NOMO-1 treated with dmso at 0.1 percent for 144 hours (cell line): ENCODE results near the gene GPRC5C.
"Not testable (repeated sequence)": the region's sequence is repeated elsewhere in the genome, so short reads cannot be mapped to it uniquely, and the experiment has no call there.

ENCODE experiments used
- DNase-seq: peaks from one replicate; lab custom pipeline; 2025; ENCODE audit not compliant: unreplicated experiment; lab: John Stamatoyannopoulos, UW

Gene GPRC5C

DNA sequence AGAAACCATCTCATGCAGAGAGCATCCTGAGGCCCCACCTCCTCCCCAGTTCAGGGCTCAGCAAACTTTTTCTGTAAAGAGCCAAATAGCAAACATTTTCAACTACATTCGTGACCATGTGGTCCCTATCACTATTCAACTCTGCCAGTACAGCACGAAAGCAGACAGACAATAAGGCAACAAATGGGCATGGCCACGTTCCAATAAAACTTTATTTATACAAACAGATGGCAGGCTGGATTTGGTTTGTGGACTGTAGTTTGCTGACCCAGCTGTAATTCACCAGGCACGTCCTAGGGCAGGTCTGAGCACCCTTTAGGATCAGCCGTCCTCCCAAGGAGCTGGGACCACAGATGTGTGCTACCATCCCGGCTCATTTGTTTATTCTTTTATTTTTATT, 27.1 kb upstream of the GPRC5C start:
- DNase-seq, result no peak

DNA sequence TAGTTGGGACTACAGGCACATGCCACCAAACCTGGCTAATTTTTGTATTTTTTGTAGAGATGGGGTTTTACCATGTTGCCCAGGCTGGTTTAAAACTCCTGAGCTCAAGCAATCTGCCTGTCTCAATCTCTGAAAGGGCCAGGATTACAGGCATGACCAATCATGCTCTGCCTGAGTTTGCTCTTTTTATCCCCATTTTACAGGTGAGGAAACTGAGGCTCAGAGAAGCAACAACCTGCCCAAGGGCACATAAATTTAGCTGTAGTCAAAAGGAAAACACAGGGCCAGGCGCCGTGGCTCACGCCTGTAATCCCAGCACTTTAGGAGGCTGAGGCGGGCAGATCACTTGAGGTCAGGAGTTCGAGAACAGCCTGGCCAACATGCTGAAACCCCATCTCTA, 26.6 kb upstream of the GPRC5C start:
- DNase-seq, result not testable (repeated sequence)

GRCh38 chr17:74407384-74407783, 24.5 kb upstream of the GPRC5C start:
- DNase-seq, result no peak

GRCh38 chr17:74408262-74408661, 23.6 kb upstream of the GPRC5C start:
- DNase-seq, result no peak

- DNase-seq, result no peak
Measured at GRCh38 chr17:74408815-74409214, 23.1 kb upstream of the GPRC5C start.

- no peak for DNase-seq
Measured at GRCh38 chr17:74410001-74410443, 21.9 kb upstream of the GPRC5C start.

- no peak for DNase-seq
Measured at GRCh38 chr17:74412581-74412980, 19.3 kb upstream of the GPRC5C start.

DNA sequence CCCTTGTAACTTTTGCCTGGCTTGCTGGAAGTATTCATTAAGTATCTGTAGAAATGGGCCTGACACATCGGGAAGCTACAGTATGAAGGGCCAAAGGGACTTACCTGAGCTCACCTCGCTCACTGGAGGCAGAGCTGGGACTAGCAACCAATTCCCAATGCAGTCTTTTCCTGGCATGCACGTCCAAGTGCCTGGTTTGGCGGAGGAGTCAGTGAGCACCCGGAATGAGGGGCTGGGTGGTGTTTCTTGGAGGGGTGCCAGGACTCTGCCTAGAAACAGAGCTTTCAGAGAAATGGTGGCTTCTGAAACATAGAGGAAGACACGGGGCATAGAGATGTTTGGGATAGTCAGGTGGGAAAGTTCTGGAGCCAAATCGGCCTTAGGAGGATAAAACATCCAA, 18.4 kb upstream of the GPRC5C start:
- DNase-seq, result no peak

DNA sequence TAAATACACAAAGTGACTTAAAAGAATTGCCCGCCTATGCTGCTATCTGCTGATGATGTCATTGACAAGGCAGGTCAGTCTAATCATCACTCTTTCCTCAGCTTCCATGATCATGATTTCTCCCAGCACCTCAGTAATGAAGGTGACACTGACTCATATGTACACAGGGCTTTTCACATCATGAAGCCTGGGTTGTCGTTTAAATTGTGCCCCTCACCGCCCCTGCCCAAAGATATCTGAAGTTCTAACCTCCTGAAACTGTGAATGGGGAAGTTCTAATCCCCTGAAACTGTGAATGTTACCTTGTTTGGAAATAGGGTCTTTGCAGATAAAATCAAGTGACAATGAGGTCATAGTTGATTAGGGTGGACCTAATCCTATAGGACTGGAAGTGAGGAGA, 17.4 kb upstream of the GPRC5C start:
- DNase-seq, result no peak

DNA sequence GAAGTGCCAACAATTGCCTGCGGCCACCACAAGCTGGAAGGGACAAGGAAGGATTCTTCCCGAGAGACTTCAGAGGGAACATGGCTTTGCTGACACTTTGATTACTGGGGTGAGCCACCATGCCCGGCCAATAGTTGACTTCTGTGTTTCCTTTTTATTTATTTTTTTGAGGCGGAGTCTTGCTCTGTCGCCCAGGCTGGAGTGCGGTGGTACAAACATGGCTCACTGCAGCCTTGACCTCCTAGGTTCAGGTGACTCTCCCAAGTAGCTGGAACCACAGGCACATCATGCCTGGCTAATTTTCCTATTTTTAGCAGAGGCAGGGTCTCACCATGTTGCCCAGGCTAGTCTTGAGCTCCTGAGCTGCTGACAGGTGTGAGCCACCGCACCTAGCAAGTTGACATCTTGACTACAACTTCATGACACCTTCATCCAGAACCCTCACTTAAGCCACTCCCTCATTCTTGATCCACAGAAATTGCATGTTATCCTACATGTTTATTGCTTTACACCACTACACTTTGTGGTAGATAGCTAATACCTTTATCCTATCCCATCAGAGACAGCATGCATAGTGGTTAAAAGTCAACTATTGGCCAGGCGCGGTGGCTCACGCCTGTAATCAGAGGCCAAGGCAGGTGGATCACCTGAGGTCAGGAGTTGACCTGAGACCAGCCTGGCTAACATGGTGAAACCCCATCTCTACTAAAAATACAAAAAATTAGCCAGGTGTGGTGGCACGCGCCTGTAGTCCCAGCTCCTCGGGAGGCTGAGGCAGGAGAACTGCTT, 16.1 kb upstream of the GPRC5C start:
- DNase-seq, result no peak

- no peak for DNase-seq
Measured at GRCh38 chr17:74417178-74418045, 14.5 kb upstream of the GPRC5C start.

- no peak for DNase-seq
Measured at GRCh38 chr17:74419928-74420411, 11.9 kb upstream of the GPRC5C start.

- DNase-seq, result no peak
Measured at GRCh38 chr17:74424117-74424516, 7.8 kb upstream of the GPRC5C start.

GRCh38 chr17:74424657-74425056, 7.2 kb upstream of the GPRC5C start:
- no peak for DNase-seq

DNA sequence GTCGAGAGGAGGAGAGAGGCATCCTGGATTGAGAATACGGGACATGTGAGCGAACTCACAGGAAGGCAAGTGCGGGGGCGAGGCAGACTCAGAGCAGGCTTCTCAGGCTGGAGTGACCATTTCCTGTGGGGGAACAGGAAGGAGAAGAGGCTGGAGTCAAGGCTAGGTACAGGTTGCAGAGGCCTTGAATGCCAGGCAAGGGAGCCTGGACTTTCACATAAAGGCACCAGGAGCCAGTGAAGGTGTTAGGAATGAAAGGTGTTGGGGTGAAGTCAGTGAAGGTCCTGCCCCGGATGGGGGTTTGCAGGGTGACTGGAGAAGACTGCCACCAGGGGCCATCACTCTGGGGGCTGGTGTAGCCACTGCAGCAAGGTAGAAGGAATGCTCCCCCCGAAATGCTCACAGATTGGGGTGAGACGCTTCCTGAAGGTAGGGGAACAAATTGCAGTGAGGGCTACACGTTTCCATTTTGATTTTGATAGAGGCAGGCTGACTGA, 5.3 kb upstream of the GPRC5C start:
- DNase-seq, result no peak

- DNase-seq, result no peak
Measured at GRCh38 chr17:74427048-74427762, 4.7 kb upstream of the GPRC5C start.

GRCh38 chr17:74427763-74428153, 4.1 kb upstream of the GPRC5C start:
- DNase-seq, result no peak

GRCh38 chr17:74429604-74430384, 2.1 kb upstream of the GPRC5C start:
- DNase-seq, result no peak

DNA sequence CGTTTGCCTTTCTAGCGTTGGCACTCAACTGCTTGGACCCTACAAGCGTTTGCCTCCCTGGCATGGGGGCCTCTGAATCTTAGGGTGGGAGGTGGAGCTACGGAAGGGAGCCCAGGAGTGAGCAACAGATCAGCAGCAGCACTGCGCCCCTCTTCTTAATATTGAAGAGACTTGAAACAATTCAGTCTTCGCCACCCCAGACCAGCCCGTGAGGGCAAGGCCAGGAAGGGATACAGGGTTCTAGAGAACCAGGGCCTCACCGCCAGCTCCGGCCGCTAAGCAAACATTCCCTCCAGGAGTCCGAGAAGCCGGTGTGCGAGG, 1.5 kb upstream of the GPRC5C start:
- DNase-seq, result no peak

DNA sequence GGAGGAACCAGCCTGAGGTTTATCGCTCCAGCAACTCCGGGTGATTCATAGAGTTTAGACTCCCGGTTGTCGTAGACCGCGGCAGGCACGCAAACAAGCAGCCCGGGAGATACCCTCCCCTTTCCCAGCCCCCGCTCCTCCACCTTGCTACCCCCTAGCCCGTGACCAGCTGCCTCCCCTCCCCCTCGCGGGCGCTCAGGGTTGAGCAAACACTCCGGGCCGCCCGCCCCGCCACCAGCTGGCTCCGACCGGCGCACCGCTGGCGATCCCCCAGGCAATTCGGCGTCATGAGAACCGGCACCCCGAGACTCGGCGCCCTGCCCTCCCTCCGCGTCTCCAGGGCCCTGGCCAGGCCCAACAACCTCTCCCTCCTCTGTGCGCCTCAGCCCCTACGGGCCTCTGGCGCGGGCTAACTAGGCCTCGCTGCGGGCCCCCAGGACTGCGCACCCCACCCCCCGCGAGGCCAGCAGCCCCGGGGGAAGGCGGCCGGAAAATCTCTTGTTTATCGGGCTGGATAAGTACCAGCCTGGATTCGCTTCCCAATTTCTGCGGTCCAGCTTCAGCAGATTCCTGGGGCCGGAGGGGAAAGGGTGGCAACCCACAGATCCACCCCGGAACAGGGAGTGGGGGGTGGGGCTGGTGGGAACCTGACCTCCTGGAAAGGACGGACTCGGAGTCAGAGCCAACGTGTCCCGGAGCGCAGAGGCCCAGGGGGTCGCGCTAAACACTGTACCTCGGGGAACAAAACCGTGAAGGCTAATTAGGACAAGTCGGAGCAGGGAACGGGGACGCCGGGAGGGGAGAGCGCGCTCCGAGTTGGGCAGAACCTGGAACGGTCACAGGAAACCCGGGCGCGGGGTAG, 951 bp upstream of the GPRC5C start:
- DNase-seq, result no peak
